ENCODE data around the gene GAB2. TPM values are rescaled to one million over a fixed set of nuclear protein-coding genes. Genes with fewer than 3 reads are reported as not detected.

The GAB2 gene
- total and polyA plus RNA-seq, 2 of the 4 experiments (the other 2 are of a cell fraction) = 3.3 to 5.9 TPM

DNA sequence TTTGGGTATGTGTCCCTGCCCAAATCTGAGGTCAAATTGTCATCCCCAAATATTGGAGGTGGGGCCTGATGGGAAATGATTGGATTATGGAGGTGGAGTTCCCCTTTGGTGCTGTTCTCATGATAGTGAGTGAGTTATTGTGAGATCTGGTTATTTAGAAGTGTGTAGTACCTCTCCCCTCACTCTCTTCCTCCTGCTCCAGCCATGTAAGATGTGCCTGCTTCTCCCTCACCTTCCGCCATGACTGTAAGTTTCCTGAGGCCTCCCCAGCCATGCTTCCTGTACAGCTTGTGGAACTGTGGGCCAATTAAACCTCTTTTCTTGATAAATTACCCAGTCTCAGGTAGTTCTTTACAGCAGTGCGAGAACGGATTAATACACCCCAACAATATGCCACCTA lies 9.0 kb downstream of the GAB2 start:
- no peak overlapping the region for H2BK15ac ChIP-seq (ENCODE audit: low read depth, low read length)
- no peak overlapping the region for H3K56ac ChIP-seq (ENCODE audit: extremely low read depth, insufficient read depth, low read length)
- DNase-seq = no peak
- no peak overlapping the region for H3K9ac ChIP-seq (ENCODE audit: low read depth, low read length)
- in situ Hi-C loops (cut with MboI; ENCODE audit: low sequenced_read_pairs) (no loop called here), intact Hi-C loops (cut with micrococcal nuclease) (no loop called here), dilution Hi-C loops (cut with HindIII; ENCODE audit: low sequenced_read_pairs, unreplicated experiment) (no loop called here)
- no peak overlapping the region for H3K4me3 ChIP-seq (ENCODE audit: insufficient read depth, low read depth, low read length)
- peaks cover 7% of the 10 kb centered on the region for H4K20me1 ChIP-seq (ENCODE audit: insufficient read depth, low read length)
- no peak overlapping the region for H2AK9ac ChIP-seq (replicated peaks; ENCODE audit: low read depth, low read length, poor library complexity)
- no peak overlapping the region for H4K8ac ChIP-seq (ENCODE audit: low read depth in 2 of 2, low read length in 2 of 2)
- TF ChIP-seq POLR2A (IDR thresholded peaks at IDR 0.05; ENCODE audit: low read depth, low read length) (no peak), SMC3 (IDR thresholded peaks at IDR 0.05; ENCODE audit: low read depth, low read length) (no peak), USF2 (IDR thresholded peaks at IDR 0.05; ENCODE audit: low read depth, low read length) (no peak), CHD1 (IDR thresholded peaks at IDR 0.05; ENCODE audit: low read depth, low read length) (no peak), MAFK (IDR thresholded peaks at IDR 0.05; ENCODE audit: low read depth, low read length) (no peak), ELK1 (IDR thresholded peaks at IDR 0.05; ENCODE audit: borderline replicate concordance, low read depth, low read length) (no peak), MAZ (IDR thresholded peaks at IDR 0.05; ENCODE audit: borderline replicate concordance, low read depth, low read length) (no peak), NFE2L2 (IDR thresholded peaks at IDR 0.05; ENCODE audit: low read depth, low read length) (no peak), CEBPB (IDR thresholded peaks at IDR 0.05; ENCODE audit: low read depth, low read length) (no peak), RCOR1 (IDR thresholded peaks at IDR 0.05; ENCODE audit: insufficient replicate concordance, low read length) (no peak), FOS (IDR thresholded peaks at IDR 0.05; ENCODE audit: low read depth, low read length) (no peak)
- H2BK120ac ChIP-seq (ENCODE audit: low read depth, low read length) = no peak overlapping the region
- H2BK5ac ChIP-seq (ENCODE audit: low read depth, low read length, poor library complexity, severe bottlenecking) = no peak overlapping the region
- no peak overlapping the region for H4K91ac ChIP-seq (ENCODE audit: insufficient read depth, low read depth, low read length)
- ATAC-seq (ENCODE audit: low read depth) = no peak
- H3K9me1 ChIP-seq (ENCODE audit: insufficient read depth, low read length) = 0 out of 2 replicates have a peak, but pooled peaks cover 5% of the 10 kb centered on the region
- H4K5ac ChIP-seq (ENCODE audit: low read depth, low read length) = no peak overlapping the region
- no peaks in the 10 kb centered on the region for H3K4me1 ChIP-seq (ENCODE audit: control insufficient read depth, insufficient read depth, low read length)
- peaks cover 2% of the 10 kb centered on the region; the same call in 1 of the 2 replicates for H3K36me3 ChIP-seq (ENCODE audit: control insufficient read depth, insufficient read depth, low read length)
- no peaks in the 10 kb centered on the region for H3K27me3 ChIP-seq (ENCODE audit: control insufficient read depth, insufficient read depth, low read length)
- H3K27ac ChIP-seq (ENCODE audit: insufficient read depth, low read length) = no peak overlapping the region
- POLR2A ChIA-PET (ENCODE audit: unreplicated experiment) = no interaction called here
- no peak overlapping the region for H2BK20ac ChIP-seq (ENCODE audit: low read depth, low read length)
- BruUV-seq (replicated peaks) = no TSS peak
- H3K9me3 ChIP-seq (ENCODE audit: control insufficient read depth, insufficient read depth, low read length) = peaks cover 10% of the 10 kb centered on the region
- WGBS, 2 experiments (ENCODE audit: extremely low coverage in 2 of 2, insufficient read length in 1 of 2) = no CpG with 5 or more reads among the region's 3 CpGs
- no peak overlapping the region for H3K14ac ChIP-seq (replicated peaks; ENCODE audit: low read depth, low read length)
- CTCF ChIA-PET = no interaction called here
- no peak overlapping the region for H3K18ac ChIP-seq (ENCODE audit: low read depth, low read length)
- H3K4me2 ChIP-seq (ENCODE audit: low read depth, low read length) = no peak overlapping the region
- no peak overlapping the region for H3K4ac ChIP-seq (ENCODE audit: low read depth, low read length)
- H3K23ac ChIP-seq (ENCODE audit: low read depth, low read length) = no peak overlapping the region
- peaks cover 31 to 35% of the 10 kb centered on the region in 2 experiments for H3K79me1 ChIP-seq (ENCODE audit: low read depth in 1 of 2, low read length in 2 of 2)
- H2AK5ac ChIP-seq (ENCODE audit: low read depth, low read length) = no peak overlapping the region
- no peak overlapping the region for H2AFZ ChIP-seq (replicated peaks; ENCODE audit: low read length, poor library complexity)

Measured in IMR-90 (cell line).